Stimulated activated CD8-positive, alpha-beta memory T cell treated with anti-CD3 and anti-CD28 coated beads, Interleukin-15, amount 100 ng/mL, for 24 hours (primary cell): Measurements from ENCODE around the gene PTPRD.

Experiments
- DNase-seq: peaks from one replicate; pipeline ENCODE4 v3.0.0-alpha.2; 2020; ENCODE audit warnings: low read depth

PTPRD gene

GRCh38 chr9:8640761-8641160 is 1972.0 kb downstream of the PTPRD start:
- DNase-seq: no peak

GRCh38 chr9:8637626-8638025 is 1975.2 kb downstream of the PTPRD start:
- DNase-seq: no peak

GRCh38 chr9:8633784-8634183 is 1979.0 kb downstream of the PTPRD start:
- no peak for DNase-seq

GRCh38 chr9:8632493-8632892 is 1980.3 kb downstream of the PTPRD start:
- DNase-seq: no peak

GRCh38 chr9:8628791-8629190 is 1984.0 kb downstream of the PTPRD start:
- DNase-seq: no peak

- no peak for DNase-seq
These were observed 1984.7 kb downstream of the PTPRD start for GRCh38 chr9:8627976-8628679.

- no peak for DNase-seq
These were observed 1989.9 kb downstream of the PTPRD start for GRCh38 chr9:8622871-8623270.

GRCh38 chr9:8622222-8622802 is 1990.5 kb downstream of the PTPRD start:
- no peak for DNase-seq

GRCh38 chr9:8621416-8621815 is 1991.4 kb downstream of the PTPRD start:
- no peak for DNase-seq

GRCh38 chr9:8616414-8616813 is 1996.4 kb downstream of the PTPRD start:
- DNase-seq: no peak

- DNase-seq: no peak
These were observed 1997.8 kb downstream of the PTPRD start for GRCh38 chr9:8614926-8615440.

GRCh38 chr9:8613346-8613825 is 1999.4 kb downstream of the PTPRD start:
- DNase-seq: no peak

GRCh38 chr9:8611153-8611552 is 2001.6 kb downstream of the PTPRD start:
- no peak for DNase-seq

GRCh38 chr9:8610256-8610655 is 2002.5 kb downstream of the PTPRD start:
- no peak for DNase-seq

GRCh38 chr9:8605096-8605495 is 2007.7 kb downstream of the PTPRD start:
- no peak for DNase-seq

- no peak for DNase-seq
These were observed 2008.6 kb downstream of the PTPRD start for GRCh38 chr9:8604201-8604600.

- DNase-seq: no peak
These were observed 2011.7 kb downstream of the PTPRD start for GRCh38 chr9:8600914-8601680.

- no peak for DNase-seq
These were observed 2012.9 kb downstream of the PTPRD start for GRCh38 chr9:8599937-8600336.

GRCh38 chr9:8589476-8589875 is 2023.3 kb downstream of the PTPRD start:
- no peak for DNase-seq

- no peak for DNase-seq
These were observed 2027.8 kb downstream of the PTPRD start for GRCh38 chr9:8585036-8585435.

GRCh38 chr9:8579661-8580060 is 2033.1 kb downstream of the PTPRD start:
- no peak for DNase-seq

GRCh38 chr9:8576741-8577140 is 2036.1 kb downstream of the PTPRD start:
- no peak for DNase-seq

- no peak for DNase-seq
These were observed 2038.0 kb downstream of the PTPRD start for GRCh38 chr9:8574846-8575245.
